ENCODE data around the gene SPSB1.

SPSB1 gene

DNA sequence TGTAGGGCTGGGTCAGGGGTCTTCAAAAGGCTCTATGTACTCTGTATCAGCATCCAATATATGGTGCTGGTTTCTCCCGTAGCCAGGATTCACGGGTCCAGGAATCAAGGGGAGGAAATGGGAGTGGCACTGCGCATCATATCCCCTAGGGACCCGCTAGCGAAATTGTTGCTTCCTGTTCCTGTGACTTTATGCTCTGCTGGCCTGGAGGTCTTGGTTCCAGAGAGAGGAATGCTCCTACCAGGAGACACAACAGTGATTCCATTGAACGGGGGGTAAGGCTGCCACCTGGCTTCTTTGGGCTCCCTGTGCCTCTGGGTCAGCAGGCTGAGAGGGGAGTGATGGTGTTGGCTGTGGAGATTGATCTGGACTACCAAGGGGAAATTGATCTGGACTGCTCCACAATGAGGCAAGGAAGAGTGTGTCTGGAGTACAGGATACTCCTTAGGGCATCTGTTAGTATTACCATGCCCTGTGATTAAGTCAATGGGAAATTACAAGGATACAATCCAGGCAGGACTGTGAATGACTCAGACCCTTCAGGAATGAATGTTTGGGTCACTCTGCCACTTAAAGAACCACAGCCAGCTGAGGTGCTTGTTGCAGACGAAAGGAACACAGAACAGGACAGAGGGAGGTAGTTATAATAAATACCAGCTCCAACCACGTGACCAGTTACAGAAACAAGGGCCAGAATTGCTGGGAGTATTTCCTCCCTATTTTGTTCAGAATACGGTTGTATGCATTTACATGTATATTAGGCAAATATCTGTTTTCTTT is 10.2 kb downstream of the SPSB1 start:
- H3K27me3 ChIP-seq = no peaks in the 10 kb centered on the region
- H3K27ac ChIP-seq = peak overlapping the region in 9 of 11 experiments; percentile 32 to 74 (median 61); a peak in 17 of 22 replicates
- peak overlapping the region in 9 of 11 experiments; percentile 10 to 62 (median 32); a peak in 12 of 22 replicates for H3K9ac ChIP-seq
- peaks cover 14 to 99% (median 62%) of the 10 kb centered on the region in 11 experiments; a peak in 19 of 22 replicates for H4K20me1 ChIP-seq
- H3K36me3 ChIP-seq = peaks cover 0 to 22% (median 0%) of the 10 kb centered on the region in 11 experiments; a peak in 5 of 22 replicates
- H3K4me2 ChIP-seq = peak overlapping the region; percentile 55 to 98 (median 83)
- H3K4me3 ChIP-seq = peak overlapping the region in 6 of 10 experiments; percentile 3 to 56 (median 26); a peak in 9 of 20 replicates
- TF ChIP-seq Cebpa-rat (IDR thresholded peaks at IDR 0.05) = no peak
- H3K9me3 ChIP-seq (replicated peaks in 1 of 11) = no peaks in the 10 kb centered on the region; a peak in 1 of 22 replicates
- H3K4me1 ChIP-seq = peaks cover 49 to 75% (median 67%) of the 10 kb centered on the region in 10 experiments

DNA sequence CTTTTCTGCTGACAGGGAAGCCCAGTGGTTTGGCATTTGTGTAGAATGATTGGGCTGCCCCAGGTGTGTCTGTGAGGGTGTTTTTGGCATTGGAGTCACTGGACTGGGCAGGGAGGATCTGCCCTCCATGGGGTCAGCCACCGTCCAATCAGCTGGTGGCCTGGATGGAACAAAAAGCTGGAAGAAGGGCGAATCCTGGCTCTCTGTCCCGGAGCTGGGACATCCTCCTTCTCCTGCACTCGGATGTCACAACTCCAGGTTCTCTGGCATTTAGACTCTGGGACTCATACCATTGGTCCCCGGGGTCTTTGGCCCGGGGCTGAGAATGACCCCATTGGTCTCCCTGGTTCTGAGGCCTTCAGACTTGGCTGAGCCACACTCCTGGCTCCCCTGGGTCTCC is 11.2 kb downstream of the SPSB1 start:
- Histone ChIP-seq H3K9ac (no peak overlapping the region), H3K36me3 (peaks cover 0 to 22% (median 0%) of the 10 kb centered on the region in 11 experiments; a peak in 5 of 22 replicates), H3K4me3 (no peak overlapping the region), H3K4me1 (peaks cover 49 to 85% (median 77%) of the 10 kb centered on the region in 10 experiments), H3K27me3 (no peaks in the 10 kb centered on the region), H3K27ac (peak overlapping the region in 3 of 11 experiments; percentile 56 to 66 (median 61); a peak in 1 of 22 replicates), H4K20me1 (peaks cover 22 to 99% (median 71%) of the 10 kb centered on the region in 11 experiments; a peak in 19 of 22 replicates), H3K9me3 (replicated peaks in 1 of 11) (no peaks in the 10 kb centered on the region; a peak in 1 of 22 replicates), H3K4me2 (peak overlapping the region in 10 of 11 experiments; percentile 77 to 98 (median 84); a peak in 19 of 22 replicates)
- no peak for TF ChIP-seq Cebpa-rat (IDR thresholded peaks at IDR 0.05)

DNA sequence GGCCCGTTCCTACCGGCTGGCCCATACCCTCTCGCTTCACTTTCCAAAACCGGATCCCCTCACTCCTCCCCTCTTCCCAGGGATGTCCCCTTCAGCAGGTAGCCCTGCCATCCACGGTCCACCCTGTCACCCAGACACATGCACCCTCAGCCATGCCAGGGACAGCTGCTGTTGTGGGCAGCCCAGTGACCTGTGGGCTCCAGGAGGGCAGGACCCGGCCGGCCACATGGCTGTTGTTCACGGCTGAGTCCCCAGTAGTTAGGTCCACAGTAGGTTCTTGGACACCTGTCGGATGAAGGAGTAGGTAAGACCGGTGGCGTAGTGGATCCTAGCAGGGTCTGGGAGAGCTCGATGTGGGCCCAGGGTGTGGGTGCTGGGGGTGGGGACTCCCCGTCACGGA is 12.5 kb downstream of the SPSB1 start:
- no peak overlapping the region for H3K9ac ChIP-seq
- peak overlapping the region; percentile 22 to 83 (median 61) for H3K4me2 ChIP-seq
- H3K36me3 ChIP-seq = peaks cover 0 to 22% (median 0%) of the 10 kb centered on the region in 11 experiments; a peak in 5 of 22 replicates
- no peaks in the 10 kb centered on the region for H3K27me3 ChIP-seq
- H3K4me1 ChIP-seq = peaks cover 44 to 92% (median 85%) of the 10 kb centered on the region in 10 experiments
- no peaks in the 10 kb centered on the region; a peak in 1 of 22 replicates for H3K9me3 ChIP-seq (replicated peaks in 1 of 11)
- H3K27ac ChIP-seq = peak overlapping the region in 1 of 11 experiments; percentile 17; a peak in 2 of 22 replicates
- TF ChIP-seq Cebpa-rat (IDR thresholded peaks at IDR 0.05) = no peak
- no peak overlapping the region for H3K4me3 ChIP-seq
- H4K20me1 ChIP-seq = peaks cover 30 to 100% (median 82%) of the 10 kb centered on the region in 11 experiments; a peak in 20 of 22 replicates

DNA sequence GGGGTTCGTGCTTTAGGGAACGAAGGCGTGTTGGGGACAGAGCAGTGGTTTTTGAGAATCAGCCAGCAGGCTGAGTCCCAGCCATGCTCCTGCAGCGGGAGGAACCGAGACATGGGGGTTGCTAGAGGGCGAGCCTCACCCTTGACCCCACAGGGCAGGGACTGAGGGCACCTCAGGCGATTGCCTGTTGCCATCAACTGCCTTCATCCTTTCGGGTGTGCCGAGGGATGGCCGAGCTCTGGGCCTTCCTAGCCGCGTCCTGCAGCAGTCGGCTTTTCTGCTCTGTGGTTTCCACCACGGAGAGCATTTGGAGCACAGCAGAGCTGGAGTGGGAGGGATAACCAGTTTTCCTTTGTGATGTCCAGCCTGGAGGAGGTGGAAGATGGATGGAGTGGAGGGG is 13.3 kb downstream of the SPSB1 start:
- H3K4me2 ChIP-seq = peak overlapping the region; percentile 22 to 83 (median 61); a peak in 20 of 22 replicates
- peaks cover 30 to 100% (median 82%) of the 10 kb centered on the region in 11 experiments; a peak in 20 of 22 replicates for H4K20me1 ChIP-seq
- H3K4me1 ChIP-seq = peaks cover 36 to 86% (median 83%) of the 10 kb centered on the region in 10 experiments
- peak overlapping the region in 1 of 11 experiments; percentile 19; a peak in 1 of 22 replicates for H3K27ac ChIP-seq
- H3K27me3 ChIP-seq = no peaks in the 10 kb centered on the region
- no peak for TF ChIP-seq Cebpa-rat (IDR thresholded peaks at IDR 0.05)
- no peak overlapping the region for H3K4me3 ChIP-seq
- H3K9ac ChIP-seq = peak overlapping the region in 1 of 11 experiments; percentile 7; a peak in 1 of 22 replicates
- peaks cover 0 to 16% (median 0%) of the 10 kb centered on the region in 11 experiments; a peak in 5 of 22 replicates for H3K36me3 ChIP-seq
- no peaks in the 10 kb centered on the region for H3K9me3 ChIP-seq (replicated peaks in 1 of 11)

DNA sequence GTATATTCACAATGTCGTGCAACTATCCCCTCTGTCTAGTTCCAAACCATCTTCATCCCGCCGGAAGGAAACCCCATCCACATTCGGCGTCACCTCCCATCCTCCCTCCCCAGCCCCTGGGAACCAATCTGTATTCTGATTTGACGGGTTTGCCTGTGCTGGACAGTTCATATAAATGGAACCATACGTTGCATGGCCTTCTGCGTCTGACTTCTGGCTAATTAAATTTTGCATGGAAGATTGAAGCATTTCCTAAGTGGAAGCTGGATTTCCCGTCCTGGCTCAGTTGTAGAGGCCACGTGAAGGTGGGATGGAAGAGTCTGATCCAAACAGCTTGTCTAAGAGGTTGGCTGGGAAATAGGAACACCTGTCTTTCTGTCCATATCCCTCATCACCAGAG is 14.6 kb downstream of the SPSB1 start:
- H3K4me1 ChIP-seq = peaks cover 29 to 79% (median 72%) of the 10 kb centered on the region in 10 experiments
- H3K27me3 ChIP-seq = no peaks in the 10 kb centered on the region
- no peak overlapping the region; a peak in 1 of 22 replicates for H3K4me2 ChIP-seq
- H4K20me1 ChIP-seq = peaks cover 27 to 100% (median 88%) of the 10 kb centered on the region in 11 experiments; a peak in 20 of 22 replicates
- no peak for TF ChIP-seq Cebpa-rat (IDR thresholded peaks at IDR 0.05)
- H3K9me3 ChIP-seq (replicated peaks in 1 of 11) = no peaks in the 10 kb centered on the region
- 0 out of 22 replicates have a peak, but pooled peaks cover 0 to 6% (median 0%) of the 10 kb centered on the region in 11 experiments for H3K36me3 ChIP-seq
- H3K9ac ChIP-seq = no peak overlapping the region
- H3K4me3 ChIP-seq = no peak overlapping the region
- H3K27ac ChIP-seq = no peak overlapping the region

DNA sequence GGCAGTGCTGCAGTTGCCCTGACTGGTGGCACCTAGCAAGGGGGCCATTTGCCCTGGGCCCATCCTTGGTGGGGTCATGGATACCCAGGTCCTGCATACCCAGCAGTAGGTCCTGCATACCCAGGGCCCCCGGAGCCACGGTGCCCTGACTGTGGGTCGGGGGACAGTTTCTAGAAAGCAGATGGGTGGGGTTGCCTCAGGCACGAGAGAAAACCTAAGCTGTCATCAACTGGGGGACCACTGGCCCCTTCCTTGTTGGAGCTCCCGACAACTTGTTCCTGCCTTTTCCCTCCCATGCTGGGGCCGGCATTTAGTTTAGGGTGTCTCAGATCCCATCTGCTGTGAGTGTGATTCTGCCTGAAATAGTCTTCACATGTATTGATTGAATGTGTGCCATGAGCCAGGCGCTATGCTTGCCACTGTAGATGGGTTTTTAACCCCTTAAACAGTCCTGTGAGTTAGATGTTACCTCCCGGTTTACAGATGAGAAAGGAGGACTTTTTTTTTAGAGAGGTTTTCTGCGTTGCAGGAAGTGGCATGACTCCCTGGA is 15.6 kb downstream of the SPSB1 start:
- H3K4me1 ChIP-seq = peaks cover 19 to 69% (median 62%) of the 10 kb centered on the region in 10 experiments
- H3K4me3 ChIP-seq = no peak overlapping the region
- no peak overlapping the region for H3K27ac ChIP-seq
- H3K9me3 ChIP-seq (replicated peaks in 1 of 11) = no peaks in the 10 kb centered on the region
- 0 out of 22 replicates have a peak overlapping the region, but pooled peaks of 1 of the 11 experiments have one; percentile 8 for H3K9ac ChIP-seq
- H3K27me3 ChIP-seq = no peaks in the 10 kb centered on the region
- H3K36me3 ChIP-seq = 0 out of 22 replicates have a peak, but pooled peaks cover 0 to 6% (median 0%) of the 10 kb centered on the region in 11 experiments
- peaks cover 27 to 100% (median 93%) of the 10 kb centered on the region in 11 experiments; a peak in 20 of 22 replicates for H4K20me1 ChIP-seq
- TF ChIP-seq Cebpa-rat (IDR thresholded peaks at IDR 0.05) = no peak
- H3K4me2 ChIP-seq = peak overlapping the region in 9 of 11 experiments; percentile 24 to 65 (median 62); a peak in 14 of 22 replicates

DNA sequence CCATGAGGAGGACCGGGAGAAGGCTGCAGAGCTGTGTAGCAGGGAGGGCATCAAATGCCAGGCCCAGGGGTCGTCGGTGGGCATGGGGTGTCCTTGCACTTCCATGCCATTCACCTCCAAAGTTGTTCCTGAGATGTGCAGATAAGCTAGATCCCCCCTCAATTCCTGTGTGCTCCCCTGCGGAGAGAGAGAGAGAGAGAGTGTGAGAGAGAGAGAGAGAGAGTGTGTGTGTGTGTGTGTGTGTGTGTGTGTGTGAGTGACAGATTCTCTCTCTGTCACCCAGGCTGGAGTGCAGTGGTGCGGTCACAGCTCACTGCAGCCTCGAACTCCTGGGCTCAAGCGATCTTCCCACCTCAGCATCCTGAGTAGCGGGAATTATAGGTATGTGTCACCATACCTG is 16.4 kb downstream of the SPSB1 start:
- peak overlapping the region in 9 of 11 experiments; percentile 24 to 65 (median 62); a peak in 16 of 22 replicates for H3K4me2 ChIP-seq
- H4K20me1 ChIP-seq = peaks cover 27 to 100% (median 96%) of the 10 kb centered on the region in 11 experiments; a peak in 20 of 22 replicates
- no peak overlapping the region for H3K9ac ChIP-seq
- peaks cover 16 to 67% (median 57%) of the 10 kb centered on the region in 10 experiments; a peak in 19 of 20 replicates for H3K4me1 ChIP-seq
- no peak for TF ChIP-seq Cebpa-rat (IDR thresholded peaks at IDR 0.05)
- no peak overlapping the region for H3K27ac ChIP-seq
- no peak overlapping the region for H3K4me3 ChIP-seq
- H3K9me3 ChIP-seq (replicated peaks in 1 of 11) = no peaks in the 10 kb centered on the region
- H3K36me3 ChIP-seq = 0 out of 22 replicates have a peak, but pooled peaks cover 0 to 6% (median 0%) of the 10 kb centered on the region in 11 experiments
- H3K27me3 ChIP-seq = no peaks in the 10 kb centered on the region

DNA sequence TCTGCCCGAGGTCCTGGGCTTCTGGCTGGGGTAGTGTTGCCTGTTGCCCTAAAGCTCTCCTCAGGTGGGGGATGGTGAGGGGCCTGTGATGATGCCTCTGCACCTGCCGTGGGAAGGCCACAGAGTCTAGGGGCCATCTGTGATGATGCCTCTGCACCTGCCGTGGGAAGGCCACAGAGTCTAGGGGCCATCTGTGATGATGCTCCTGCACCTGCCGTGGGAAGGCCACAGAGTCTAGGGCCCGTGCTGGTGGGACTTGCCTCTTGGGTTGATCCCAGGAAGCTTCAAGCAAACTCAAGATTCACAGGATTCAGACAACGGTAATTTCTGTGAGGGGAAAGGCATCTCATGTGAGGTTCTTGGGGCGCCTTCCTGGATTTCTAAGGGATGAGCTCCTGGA is 17.3 kb downstream of the SPSB1 start:
- H4K20me1 ChIP-seq = peaks cover 27 to 100% (median 98%) of the 10 kb centered on the region in 11 experiments; a peak in 21 of 22 replicates
- H3K9ac ChIP-seq = no peak overlapping the region
- no peak for TF ChIP-seq Cebpa-rat (IDR thresholded peaks at IDR 0.05)
- no peak overlapping the region for H3K4me3 ChIP-seq
- peak overlapping the region in 8 of 11 experiments; percentile 46 to 65 (median 62); a peak in 13 of 22 replicates for H3K4me2 ChIP-seq
- no peaks in the 10 kb centered on the region for H3K27me3 ChIP-seq
- H3K9me3 ChIP-seq (replicated peaks in 1 of 11) = no peaks in the 10 kb centered on the region
- no peak overlapping the region for H3K27ac ChIP-seq
- H3K4me1 ChIP-seq = peaks cover 13 to 67% (median 54%) of the 10 kb centered on the region in 10 experiments; a peak in 19 of 20 replicates
- 0 out of 22 replicates have a peak, but pooled peaks cover 0 to 6% (median 0%) of the 10 kb centered on the region in 11 experiments for H3K36me3 ChIP-seq
